BLaER1 treated with 17β-estradiol and CSF1 and Interleukin-3, amounts not matched to agents 10 nM and 100 nM (cell line): ENCODE results near the gene ZNF232.
"Not testable (repeated sequence)": the region's sequence is repeated elsewhere in the genome, so short reads cannot be mapped to it uniquely, and the experiment has no call there.

Source experiments
- H3K27ac ChIP-seq, 11 experiments: shearing (Covaris generic); formaldehyde crosslinking; 2 replicates each; pipeline ENCODE4 v1.8.1; 2022
- H3K27me3 ChIP-seq, 11 experiments: shearing (Covaris generic); formaldehyde crosslinking; 2 replicates each; pipeline ENCODE4 v1.8.1; 2022
- H3K36me3 ChIP-seq, 11 experiments: shearing (Covaris generic); formaldehyde crosslinking; 2 replicates each; pipeline ENCODE4 v1.8.1; 2022
- H3K4me1 ChIP-seq, 10 experiments: shearing (Covaris generic); formaldehyde crosslinking; 2 replicates each; pipeline ENCODE4 v1.8.1; 2022
- H3K4me2 ChIP-seq, 11 experiments: shearing (Covaris generic); formaldehyde crosslinking; 2 replicates each; pipeline ENCODE4 v1.8.1; 2022
- H3K4me3 ChIP-seq, 10 experiments: shearing (Covaris generic); formaldehyde crosslinking; 2 replicates each; pipeline ENCODE4 v1.8.1; 2022
- H3K9ac ChIP-seq, 11 experiments: shearing (Covaris generic); formaldehyde crosslinking; 2 replicates each; pipeline ENCODE4 v1.8.1; 2022
- H3K9me3 ChIP-seq, 11 experiments: shearing (Covaris generic); formaldehyde crosslinking; replicated peaks in 1 of 11; 2 replicates each; pipeline ENCODE4 v1.8.1; 2022
- H4K20me1 ChIP-seq, 11 experiments: shearing (Covaris generic); formaldehyde crosslinking; 2 replicates each; pipeline ENCODE4 v1.8.1; 2022
- Cebpa-rat ChIP-seq, 11 experiments: shearing (Covaris generic); IDR thresholded peaks; 2 replicates each; pipeline ENCODE4 v1.8.1; 2022

ZNF232 gene

GRCh38 chr17:5135726-5136579, 24.3 kb upstream of the ZNF232 start:
- Histone ChIP-seq H3K9ac (no peak overlapping the region), H3K4me2 (no peak overlapping the region), H3K27ac (no peak overlapping the region), H3K27me3 (no peaks in the 10 kb centered on the region), H3K36me3 (no peaks in the 10 kb centered on the region), H4K20me1 (no peaks in the 10 kb centered on the region), H3K9me3 (no peaks in the 10 kb centered on the region), H3K4me3 (no peak overlapping the region), H3K4me1 (no peaks in the 10 kb centered on the region; a peak in 1 of 20 replicates)
- no peak for TF ChIP-seq Cebpa-rat (IDR thresholded peaks at IDR 0.05)

GRCh38 chr17:5135131-5135712, 23.5 kb upstream of the ZNF232 start:
- H4K20me1 ChIP-seq, H3K4me1 ChIP-seq, H3K27me3 ChIP-seq, H3K9me3 ChIP-seq, H3K4me3 ChIP-seq, H3K9ac ChIP-seq, H3K4me2 ChIP-seq, H3K36me3 ChIP-seq, H3K27ac ChIP-seq: not testable (repeated sequence)

GRCh38 chr17:5134571-5134970, 22.9 kb upstream of the ZNF232 start:
- H3K36me3 ChIP-seq, H3K27ac ChIP-seq, H4K20me1 ChIP-seq, H3K4me2 ChIP-seq, H3K4me3 ChIP-seq, H3K27me3 ChIP-seq, H3K9me3 ChIP-seq, H3K4me1 ChIP-seq, H3K9ac ChIP-seq: not testable (repeated sequence)

GRCh38 chr17:5133961-5134360, 22.3 kb upstream of the ZNF232 start:
- not testable (repeated sequence) for H3K4me2 ChIP-seq, H3K27ac ChIP-seq, H3K4me3 ChIP-seq, H4K20me1 ChIP-seq, H3K27me3 ChIP-seq, H3K9me3 ChIP-seq, H3K36me3 ChIP-seq, H3K9ac ChIP-seq, H3K4me1 ChIP-seq

GRCh38 chr17:5133311-5133710, 21.6 kb upstream of the ZNF232 start:
- Histone ChIP-seq H3K36me3 (no peaks in the 10 kb centered on the region), H3K9ac (no peak overlapping the region), H3K27me3 (no peaks in the 10 kb centered on the region), H4K20me1 (no peaks in the 10 kb centered on the region), H3K4me3 (no peak overlapping the region), H3K27ac (no peak overlapping the region), H3K4me1 (no peaks in the 10 kb centered on the region), H3K9me3 (no peaks in the 10 kb centered on the region), H3K4me2 (no peak overlapping the region)
- no peak for TF ChIP-seq Cebpa-rat (IDR thresholded peaks at IDR 0.05)

- not testable (repeated sequence) for H3K27me3 ChIP-seq, H4K20me1 ChIP-seq, H3K4me2 ChIP-seq, H3K36me3 ChIP-seq, H3K9me3 ChIP-seq, H3K4me3 ChIP-seq, H3K4me1 ChIP-seq, H3K27ac ChIP-seq, H3K9ac ChIP-seq
Measured at GRCh38 chr17:5132503-5133225, 21.0 kb upstream of the ZNF232 start.

- not testable (repeated sequence) for H4K20me1 ChIP-seq, H3K4me2 ChIP-seq, H3K4me3 ChIP-seq
Measured at GRCh38 chr17:5131799-5132502, 20.3 kb upstream of the ZNF232 start.

GRCh38 chr17:5131146-5131715, 19.6 kb upstream of the ZNF232 start:
- TF ChIP-seq Cebpa-rat (IDR thresholded peaks at IDR 0.05), result no peak
- Histone ChIP-seq H3K36me3 (no peaks in the 10 kb centered on the region), H4K20me1 (no peaks in the 10 kb centered on the region), H3K9me3 (no peaks in the 10 kb centered on the region), H3K4me3 (no peak overlapping the region), H3K4me1 (no peaks in the 10 kb centered on the region), H3K27ac (no peak overlapping the region), H3K27me3 (no peaks in the 10 kb centered on the region), H3K4me2 (no peak overlapping the region), H3K9ac (no peak overlapping the region)

More at GRCh38 chr17:5131799-5132502, 20.3 kb upstream of the ZNF232 start:
- H3K9me3 ChIP-seq, H3K36me3 ChIP-seq, H3K9ac ChIP-seq, H3K27me3 ChIP-seq, H3K27ac ChIP-seq, H3K4me1 ChIP-seq: not testable (repeated sequence)

- not testable (repeated sequence) for H3K27me3 ChIP-seq, H3K9me3 ChIP-seq, H3K4me1 ChIP-seq, H3K4me3 ChIP-seq, H4K20me1 ChIP-seq, H3K27ac ChIP-seq, H3K36me3 ChIP-seq, H3K4me2 ChIP-seq, H3K9ac ChIP-seq
Measured at GRCh38 chr17:5130687-5131086, 19.0 kb upstream of the ZNF232 start.

GRCh38 chr17:5130261-5130660, 18.6 kb upstream of the ZNF232 start:
- H3K9ac ChIP-seq, H3K4me3 ChIP-seq, H3K4me1 ChIP-seq, H3K27me3 ChIP-seq, H3K4me2 ChIP-seq, H3K36me3 ChIP-seq, H4K20me1 ChIP-seq, H3K9me3 ChIP-seq, H3K27ac ChIP-seq: not testable (repeated sequence)

- H4K20me1 ChIP-seq, H3K4me2 ChIP-seq: not testable (repeated sequence)
Measured at GRCh38 chr17:5129770-5130169, 18.1 kb upstream of the ZNF232 start.

More at GRCh38 chr17:5129770-5130169, 18.1 kb upstream of the ZNF232 start:
- not testable (repeated sequence) for H3K4me1 ChIP-seq, H3K36me3 ChIP-seq, H3K4me3 ChIP-seq, H3K9me3 ChIP-seq, H3K27me3 ChIP-seq, H3K27ac ChIP-seq, H3K9ac ChIP-seq
